Chondrocyte (in vitro differentiated cells): ENCODE data around the gene CHST3. TPM values are rescaled to one million over a fixed set of nuclear protein-coding genes. Genes with fewer than 3 reads are reported as not detected.

ENCODE experiments used
- DNase-seq: peaks from one replicate; pipeline ENCODE4 v3.0.0; 2021; ENCODE audit warnings: mixed read lengths, low spot score
- H3K27ac Mint-ChIP-seq: one replicate; pipeline ENCODE4 v1.8.0; 2021; ENCODE audit warnings: mild to moderate bottlenecking, moderate library complexity, mixed read lengths; ENCODE audit not compliant: unreplicated experiment
- H3K27me3 Mint-ChIP-seq: 2 replicates; pipeline ENCODE4 v1.8.0; 2021; ENCODE audit warnings: low read depth, mixed read lengths
- H3K36me3 Mint-ChIP-seq: 2 replicates; pipeline ENCODE4 v1.8.0; 2021; ENCODE audit warnings: low read depth, mixed read lengths
- H3K4me1 Mint-ChIP-seq: 2 replicates; pipeline ENCODE4 v1.8.0; 2021; ENCODE audit warnings: low read depth, mild to moderate bottlenecking, mixed read lengths
- H3K4me3 Mint-ChIP-seq: one replicate; pipeline ENCODE4 v1.8.0; 2021; ENCODE audit warnings: mild to moderate bottlenecking, moderate library complexity, mixed read lengths; ENCODE audit not compliant: unreplicated experiment
- H3K9me3 Mint-ChIP-seq: 2 replicates; pipeline ENCODE4 v1.8.0; 2021; ENCODE audit warnings: low read depth, mixed read lengths
- total RNA-seq: library from RNA; stranded (reverse); gene quantifications from 3 replicates; pipeline ENCODE4 v1.2.1, GENCODE V29; 2021
- TF ChIP-seq, protein P1 (sequence below): fragments of 200-600 bp; sonication (generic); IDR thresholded peaks from 2 replicates; pipeline ENCODE4 v1.5.0; 2021; ENCODE audit warnings: antibody characterized with exemption, mild to moderate bottlenecking, moderate library complexity

The CHST3 gene
- total RNA-seq, 1 donor from 2014 or later = 63.2 TPM

GRCh38 chr10:72025400-72025799, 61.2 kb downstream of the CHST3 start:
- Mint-ChIP-seq H3K36me3 (no peaks in the 10 kb centered on the region), H3K9me3 (no peaks in the 10 kb centered on the region), H3K27ac (no peak overlapping the region), H3K27me3 (no peaks in the 10 kb centered on the region), H3K4me1 (peaks cover 15% of the 10 kb centered on the region), H3K4me3 (no peak overlapping the region)
- TF ChIP-seq, protein P1, sequence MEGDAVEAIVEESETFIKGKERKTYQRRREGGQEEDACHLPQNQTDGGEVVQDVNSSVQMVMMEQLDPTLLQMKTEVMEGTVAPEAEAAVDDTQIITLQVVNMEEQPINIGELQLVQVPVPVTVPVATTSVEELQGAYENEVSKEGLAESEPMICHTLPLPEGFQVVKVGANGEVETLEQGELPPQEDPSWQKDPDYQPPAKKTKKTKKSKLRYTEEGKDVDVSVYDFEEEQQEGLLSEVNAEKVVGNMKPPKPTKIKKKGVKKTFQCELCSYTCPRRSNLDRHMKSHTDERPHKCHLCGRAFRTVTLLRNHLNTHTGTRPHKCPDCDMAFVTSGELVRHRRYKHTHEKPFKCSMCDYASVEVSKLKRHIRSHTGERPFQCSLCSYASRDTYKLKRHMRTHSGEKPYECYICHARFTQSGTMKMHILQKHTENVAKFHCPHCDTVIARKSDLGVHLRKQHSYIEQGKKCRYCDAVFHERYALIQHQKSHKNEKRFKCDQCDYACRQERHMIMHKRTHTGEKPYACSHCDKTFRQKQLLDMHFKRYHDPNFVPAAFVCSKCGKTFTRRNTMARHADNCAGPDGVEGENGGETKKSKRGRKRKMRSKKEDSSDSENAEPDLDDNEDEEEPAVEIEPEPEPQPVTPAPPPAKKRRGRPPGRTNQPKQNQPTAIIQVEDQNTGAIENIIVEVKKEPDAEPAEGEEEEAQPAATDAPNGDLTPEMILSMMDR = no peak
- no peak for DNase-seq

GRCh38 chr10:72025832-72026231, 61.6 kb downstream of the CHST3 start:
- TF ChIP-seq, protein P1 = no peak
- H3K9me3 Mint-ChIP-seq = no peaks in the 10 kb centered on the region
- H3K4me3 Mint-ChIP-seq = no peak overlapping the region
- no peak for DNase-seq
- no peaks in the 10 kb centered on the region for H3K36me3 Mint-ChIP-seq
- no peak overlapping the region for H3K27ac Mint-ChIP-seq
- H3K27me3 Mint-ChIP-seq = no peaks in the 10 kb centered on the region
- peaks cover 15% of the 10 kb centered on the region for H3K4me1 Mint-ChIP-seq

DNA sequence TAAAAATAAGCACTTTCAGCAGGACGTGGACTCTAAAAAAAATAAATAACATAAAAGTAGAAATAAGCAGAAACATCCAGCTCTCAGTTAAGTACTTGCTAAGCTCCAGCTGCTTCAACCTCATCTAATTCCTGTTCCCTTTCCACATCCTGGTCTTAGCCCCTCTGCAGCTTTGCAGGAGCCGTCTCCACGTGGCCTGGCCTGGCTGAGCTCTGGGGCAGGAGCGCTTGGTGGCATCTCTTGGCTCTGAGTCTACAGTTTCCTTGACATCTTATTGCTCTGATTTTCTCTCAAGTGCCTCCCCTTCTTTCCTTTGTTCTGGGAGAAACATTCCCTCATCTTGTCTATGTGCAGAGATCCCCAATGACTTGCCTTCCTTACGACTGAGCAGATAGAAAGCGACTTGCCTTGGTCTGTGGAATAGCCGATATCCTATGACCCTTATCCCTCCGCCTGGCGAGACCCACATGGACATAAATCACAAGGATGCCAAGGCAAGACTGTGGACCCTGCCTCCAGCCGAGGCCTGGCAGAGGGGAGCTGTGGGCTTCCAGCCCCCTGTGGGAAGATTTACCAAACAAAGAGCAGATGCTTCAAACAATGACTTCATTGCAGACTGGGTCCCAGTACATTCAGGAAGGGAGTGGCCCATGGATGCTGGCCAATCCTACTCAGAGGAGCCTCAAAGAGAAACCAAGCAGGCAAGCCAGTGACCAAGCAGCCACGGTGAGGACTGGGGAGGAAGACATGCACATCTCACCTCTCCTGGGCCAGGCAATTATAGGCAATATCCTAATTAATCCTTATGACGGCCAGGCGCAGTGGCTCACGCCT, 62.3 kb downstream of the CHST3 start:
- H3K27ac Mint-ChIP-seq = no peak overlapping the region
- no peaks in the 10 kb centered on the region for H3K9me3 Mint-ChIP-seq
- no peaks in the 10 kb centered on the region for H3K36me3 Mint-ChIP-seq
- DNase-seq = no peak
- no peaks in the 10 kb centered on the region for H3K27me3 Mint-ChIP-seq
- H3K4me3 Mint-ChIP-seq = no peak overlapping the region
- TF ChIP-seq, protein P1 = no peak
- peaks cover 8% of the 10 kb centered on the region for H3K4me1 Mint-ChIP-seq

DNA sequence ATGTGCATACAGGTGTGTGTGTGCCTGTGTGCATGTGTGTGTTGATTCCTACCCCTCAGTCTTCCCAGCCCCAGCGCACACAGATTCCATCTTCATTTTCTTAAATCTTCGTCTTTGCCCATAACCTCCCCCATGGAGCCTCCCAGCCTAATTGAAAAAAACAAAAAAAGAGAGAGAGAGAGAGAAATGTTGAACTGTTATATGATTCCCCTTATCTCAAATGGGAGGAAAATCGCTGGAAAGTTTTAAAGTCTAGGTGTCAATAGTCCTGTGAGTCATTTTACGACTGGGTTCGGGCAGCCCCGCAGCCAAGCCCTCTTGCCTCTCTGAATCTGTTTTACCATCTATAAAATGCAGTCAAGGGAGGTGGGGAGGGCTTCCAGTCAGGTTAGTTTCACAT, 63.3 kb downstream of the CHST3 start:
- Mint-ChIP-seq H3K27ac (no peak overlapping the region), H3K4me3 (no peak overlapping the region), H3K36me3 (no peaks in the 10 kb centered on the region), H3K27me3 (no peaks in the 10 kb centered on the region), H3K4me1 (peaks cover 7% of the 10 kb centered on the region), H3K9me3 (no peaks in the 10 kb centered on the region)
- no peak for DNase-seq
- TF ChIP-seq, protein P1 = no peak

DNA sequence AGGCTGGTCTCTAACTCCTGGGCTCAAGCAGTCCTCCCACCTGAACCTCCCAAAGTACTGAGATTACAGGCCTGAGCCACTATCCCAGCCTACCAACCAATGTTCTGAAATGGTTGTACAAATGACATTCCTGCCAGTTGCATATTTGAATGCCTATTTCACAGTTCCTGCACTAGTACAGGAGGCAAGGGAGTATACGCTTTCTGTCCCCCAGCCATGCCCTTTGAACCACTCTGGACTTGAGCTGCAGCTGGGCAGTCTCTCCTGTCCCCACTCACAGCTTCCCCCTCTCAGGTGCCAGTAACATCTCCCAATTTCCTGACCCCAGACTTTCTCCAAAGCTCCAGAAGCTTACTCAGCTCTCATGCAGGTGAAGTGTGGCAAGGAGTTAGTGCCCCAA, 65.2 kb downstream of the CHST3 start:
- H3K36me3 Mint-ChIP-seq = no peaks in the 10 kb centered on the region
- no peaks in the 10 kb centered on the region for H3K9me3 Mint-ChIP-seq
- no peaks in the 10 kb centered on the region for H3K27me3 Mint-ChIP-seq
- TF ChIP-seq, protein P1 = no peak
- no peak for DNase-seq
- H3K4me1 Mint-ChIP-seq = peaks cover 7% of the 10 kb centered on the region
- H3K4me3 Mint-ChIP-seq = no peak overlapping the region
- no peak overlapping the region for H3K27ac Mint-ChIP-seq
